GM19463 (cell line): ENCODE data around the gene BIN2.

Experiments
- ATAC-seq: cut with Tn5 transposase; IDR thresholded peaks from one replicate; pipeline ENCODE4 v1.9.1; 2021; ENCODE audit warnings: mild to moderate bottlenecking, moderate library complexity; ENCODE audit not compliant: unreplicated experiment

The BIN2 gene

GRCh38 chr12:51323966-51324895 is at the start of gene BIN2:
Gene BIN2, minus strand, starts transcription at chr12:51324174. Its CDS starts 72 bp downstream, at chr12:51324102.
- peak; percentile 66 for ATAC-seq

GRCh38 chr12:51373187-51373586 is 49.2 kb upstream of the BIN2 start:
- ATAC-seq: no peak

GRCh38 chr12:51372021-51372420 is 48.0 kb upstream of the BIN2 start:
- ATAC-seq: no peak

GRCh38 chr12:51371295-51371953 is 47.5 kb upstream of the BIN2 start:
- ATAC-seq: no peak

- no peak for ATAC-seq
Observed at GRCh38 chr12:51370667-51371066, 46.7 kb upstream of the BIN2 start.

- no peak for ATAC-seq
Observed at GRCh38 chr12:51369581-51369980, 45.6 kb upstream of the BIN2 start.

- peak; percentile 98 for ATAC-seq
Observed at GRCh38 chr12:51368640-51369517, 44.9 kb upstream of the BIN2 start.

- ATAC-seq: no peak
Observed at GRCh38 chr12:51365276-51365675, 41.3 kb upstream of the BIN2 start.

GRCh38 chr12:51364001-51364400 is 40.0 kb upstream of the BIN2 start:
- ATAC-seq: no peak

- no peak for ATAC-seq
Observed at GRCh38 chr12:51362747-51363342, 38.9 kb upstream of the BIN2 start.

- ATAC-seq: no peak
Observed at GRCh38 chr12:51362307-51362706, 38.3 kb upstream of the BIN2 start.

GRCh38 chr12:51361161-51362016 is 37.4 kb upstream of the BIN2 start:
- no peak for ATAC-seq

GRCh38 chr12:51360315-51360714 is 36.3 kb upstream of the BIN2 start:
- no peak for ATAC-seq

- no peak for ATAC-seq
Observed at GRCh38 chr12:51359851-51360250, 35.9 kb upstream of the BIN2 start.

- no peak for ATAC-seq
Observed at GRCh38 chr12:51358496-51358895, 34.5 kb upstream of the BIN2 start.

- ATAC-seq: peak; percentile 79
Observed at GRCh38 chr12:51357374-51358047, 33.5 kb upstream of the BIN2 start.

GRCh38 chr12:51351913-51352532 is 28.0 kb upstream of the BIN2 start:
- no peak for ATAC-seq

GRCh38 chr12:51349026-51349425 is 25.1 kb upstream of the BIN2 start:
- ATAC-seq: no peak

- ATAC-seq: no peak
Observed at GRCh38 chr12:51348116-51348515, 24.1 kb upstream of the BIN2 start.
